NCI-H2171 treated with DMSO at 0.1 percent for 48 hours (cell line): ENCODE results near the gene SIDT1.

ENCODE experiments used
- DNase-seq: peaks from one replicate; lab custom pipeline; 2025; lab: John Stamatoyannopoulos, UW

The SIDT1 gene

DNA sequence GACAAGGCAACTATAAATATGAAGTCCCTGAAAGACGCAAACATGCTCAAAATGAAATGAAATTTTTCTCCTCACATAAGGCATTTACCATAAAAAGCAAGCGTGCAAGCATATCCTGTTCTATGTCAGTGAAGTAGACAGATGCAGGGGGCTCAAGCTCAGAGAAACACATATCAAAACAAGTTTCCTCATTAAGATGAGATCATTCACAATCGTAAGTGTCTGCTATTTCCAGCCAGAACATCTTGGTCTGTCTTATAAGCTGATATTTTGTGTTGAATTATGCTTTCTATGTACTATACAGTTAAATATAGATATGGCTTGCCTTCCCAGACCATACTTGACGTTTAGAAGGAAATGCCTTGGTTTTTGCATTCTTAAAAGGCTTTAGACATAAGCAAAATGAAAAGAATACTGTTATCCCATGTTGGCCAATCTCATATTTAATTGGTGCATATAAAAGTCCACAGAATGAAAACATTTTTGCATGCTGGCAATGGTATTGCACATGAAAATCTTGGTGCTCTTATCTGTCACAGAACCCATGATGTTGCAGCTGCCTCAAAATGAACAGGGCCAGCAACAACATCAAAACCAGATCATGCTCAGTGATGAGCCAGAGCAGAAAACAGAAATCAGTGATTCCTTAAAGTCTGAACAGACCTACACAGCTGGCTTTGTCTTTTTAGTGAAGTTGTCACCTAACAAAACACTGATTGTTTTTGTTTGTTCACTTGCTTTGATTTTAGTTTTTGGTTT, 65.4 kb downstream of the SIDT1 start:
- no peak for DNase-seq

DNA sequence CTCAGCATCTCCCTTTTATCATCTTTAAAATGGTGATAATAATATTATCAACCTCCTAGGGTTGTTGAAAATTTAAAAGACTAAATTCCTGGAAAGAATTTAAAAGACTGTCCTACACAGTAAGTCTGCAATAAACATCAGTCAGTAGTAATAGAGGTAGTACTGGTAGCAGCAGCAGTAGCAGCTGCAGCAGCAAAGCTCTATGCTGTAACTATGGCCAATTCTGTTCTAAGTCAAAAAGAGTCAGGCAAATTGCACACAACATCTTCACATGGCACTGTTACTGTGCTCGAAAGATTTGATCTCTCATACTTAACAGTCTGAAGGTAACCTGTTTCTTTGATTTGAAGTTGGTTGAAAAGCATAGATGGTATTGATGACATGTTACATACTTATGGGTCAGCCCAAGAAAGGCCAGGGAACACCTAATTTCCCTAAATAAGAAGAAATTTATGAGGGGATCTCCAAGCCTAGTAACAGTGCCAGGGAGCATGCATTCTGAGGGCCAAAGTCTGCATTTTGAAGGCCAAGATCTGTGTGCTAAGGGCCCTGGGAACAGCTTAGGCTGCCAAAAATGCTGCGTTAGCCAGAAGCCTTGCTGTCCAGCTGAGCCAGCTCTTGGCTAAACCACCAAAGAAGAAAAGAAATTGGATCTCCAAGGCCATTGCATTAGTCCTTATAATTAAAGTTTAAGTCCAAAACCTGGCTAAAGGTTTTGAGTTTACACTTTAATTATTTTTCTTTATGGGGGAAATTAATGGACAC, 68.2 kb downstream of the SIDT1 start:
- DNase-seq, result no peak

DNA sequence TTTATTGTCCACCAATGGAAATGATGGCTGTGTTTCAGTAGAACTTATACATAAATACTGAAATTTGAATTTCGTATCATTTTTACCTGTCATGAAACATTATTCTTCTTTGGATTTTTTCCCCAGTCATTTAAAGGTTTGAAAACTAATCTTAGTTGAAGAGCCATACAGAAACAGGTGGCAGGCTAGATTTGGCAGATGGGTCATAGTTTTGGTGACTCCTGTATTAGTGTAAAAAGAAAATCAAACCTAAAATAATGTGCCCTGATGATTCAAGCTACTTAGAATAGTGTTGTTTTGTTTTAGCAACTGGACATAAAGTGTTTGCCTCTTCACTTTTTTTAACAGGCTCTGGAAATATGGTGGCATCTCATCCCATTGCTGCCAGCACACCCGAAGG, 68.9 kb downstream of the SIDT1 start:
- no peak for DNase-seq

DNA sequence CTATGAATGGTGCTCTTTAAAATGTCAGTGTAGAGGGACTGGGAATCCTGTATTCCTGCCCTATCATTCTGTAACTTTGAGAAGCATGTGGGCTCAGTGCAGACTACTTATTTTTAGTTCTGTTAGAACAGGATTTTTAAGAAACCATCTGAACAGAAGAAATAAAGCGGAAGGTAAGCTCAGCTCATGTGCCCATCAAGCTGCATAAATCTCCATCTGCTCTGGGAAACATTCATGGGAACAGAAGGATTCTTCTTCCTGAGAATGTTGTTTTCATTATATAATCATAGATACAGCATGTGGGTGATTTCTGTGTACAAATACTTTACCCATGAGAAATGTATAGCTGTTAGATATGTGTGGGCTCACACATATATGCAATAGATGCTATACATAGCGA, 69.9 kb downstream of the SIDT1 start:
- DNase-seq, result no peak

DNA sequence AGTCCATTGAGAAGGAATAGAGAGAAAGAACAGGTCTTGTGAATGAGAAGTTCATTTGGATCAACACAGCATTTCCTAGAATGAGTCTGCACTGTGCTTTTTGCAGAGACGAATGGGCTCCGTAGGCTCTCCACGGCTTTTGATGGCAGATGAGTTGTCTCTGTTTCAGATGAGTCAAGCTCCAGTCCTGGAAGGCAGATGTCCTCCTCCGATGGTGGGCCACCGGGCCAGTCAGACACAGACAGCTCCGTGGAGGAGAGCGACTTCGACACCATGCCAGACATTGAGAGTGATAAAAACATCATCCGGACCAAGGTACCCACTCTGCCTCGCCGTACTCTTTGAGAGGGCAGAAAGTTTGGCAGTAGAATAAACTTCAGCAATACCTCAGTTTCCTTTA, 70.5 kb downstream of the SIDT1 start:
- no peak for DNase-seq

DNA sequence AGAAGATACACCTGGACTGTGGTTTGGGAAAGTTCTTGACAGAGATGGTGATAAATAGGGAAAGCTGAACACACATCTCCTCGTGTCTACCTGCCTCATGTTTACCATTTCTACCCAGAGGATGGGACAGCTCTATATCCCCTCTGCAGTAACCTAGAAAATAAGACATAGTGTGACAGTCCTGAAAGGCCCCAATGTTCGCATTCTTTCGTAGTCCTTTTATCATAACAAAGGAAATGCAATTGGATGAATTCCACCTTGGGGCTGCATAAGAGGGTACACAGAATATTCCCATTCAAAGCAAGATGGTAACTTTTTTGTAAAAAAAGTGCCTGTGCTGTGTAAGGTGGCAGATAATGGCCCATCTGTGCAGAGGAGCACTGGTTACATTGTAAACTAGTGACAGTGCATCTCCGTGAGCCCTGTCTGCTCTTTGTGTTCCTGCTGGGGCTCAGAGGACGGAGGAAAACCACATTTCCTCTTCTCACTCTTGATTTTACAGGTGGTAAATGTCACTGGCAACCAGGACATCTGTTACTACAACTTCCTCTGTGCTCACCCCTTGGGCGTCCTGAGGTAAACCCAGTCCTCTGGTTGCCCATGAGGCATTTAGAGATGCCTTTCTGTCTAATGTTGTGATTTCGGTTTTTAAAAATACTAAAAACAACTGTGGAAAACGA, 74.3 kb downstream of the SIDT1 start:
- no peak for DNase-seq

DNA sequence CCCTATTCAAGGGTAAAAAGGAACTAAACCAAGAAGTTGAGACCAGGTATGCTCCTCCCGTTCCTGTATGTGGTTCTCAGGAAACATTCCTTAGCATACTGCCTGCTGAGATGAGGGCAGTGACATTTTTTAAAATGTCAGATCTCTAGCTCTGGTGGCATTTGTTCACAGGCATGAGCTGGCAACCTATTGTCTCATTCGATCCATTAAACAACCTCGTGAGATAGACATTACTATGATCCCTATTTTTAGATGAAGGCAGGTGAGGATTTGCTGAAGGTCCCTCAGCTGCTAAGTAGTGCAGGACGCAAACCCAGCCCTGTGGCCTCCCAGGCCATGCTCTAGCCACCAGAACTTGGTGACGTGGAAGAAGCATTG, 74.9 kb downstream of the SIDT1 start:
- no peak for DNase-seq

DNA sequence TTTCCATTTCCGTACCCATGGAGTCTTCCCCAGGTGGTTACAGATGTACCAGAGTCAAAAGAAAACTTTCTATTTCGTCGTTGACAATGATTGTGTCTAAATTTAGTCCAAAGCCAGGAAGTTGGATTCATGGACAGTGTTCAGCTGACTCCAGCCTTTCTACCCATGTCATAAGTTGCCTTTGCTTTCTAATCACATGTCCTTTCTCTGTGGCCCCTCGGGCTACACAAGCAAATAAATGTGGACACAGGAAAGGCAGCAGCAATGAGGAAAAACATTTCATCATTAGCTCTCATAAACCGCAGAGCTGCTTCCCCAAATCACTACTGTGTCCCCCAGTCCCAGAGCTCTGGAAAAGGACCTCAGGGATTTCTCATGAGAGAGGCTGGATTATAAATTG, 82.0 kb downstream of the SIDT1 start:
- DNase-seq, result no peak

DNA sequence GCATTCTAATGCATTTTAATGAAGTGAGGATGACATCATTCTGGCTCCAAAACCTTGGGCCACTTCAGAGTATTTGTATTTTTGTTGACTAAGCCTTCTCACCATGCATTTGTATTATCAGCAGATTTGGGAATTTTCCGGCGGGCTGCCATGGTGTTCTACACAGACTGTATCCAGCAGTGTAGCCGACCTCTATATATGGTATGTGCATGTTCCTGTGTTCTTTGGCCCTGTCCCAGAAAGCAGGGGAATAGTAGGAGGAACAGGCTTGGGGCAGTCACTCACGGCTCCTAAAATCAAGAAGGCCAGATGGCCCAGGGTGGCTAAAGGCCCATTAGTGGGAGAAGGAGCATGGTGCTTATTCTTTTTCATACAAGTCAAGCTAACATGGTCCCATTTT, 83.6 kb downstream of the SIDT1 start:
- no peak for DNase-seq

DNA sequence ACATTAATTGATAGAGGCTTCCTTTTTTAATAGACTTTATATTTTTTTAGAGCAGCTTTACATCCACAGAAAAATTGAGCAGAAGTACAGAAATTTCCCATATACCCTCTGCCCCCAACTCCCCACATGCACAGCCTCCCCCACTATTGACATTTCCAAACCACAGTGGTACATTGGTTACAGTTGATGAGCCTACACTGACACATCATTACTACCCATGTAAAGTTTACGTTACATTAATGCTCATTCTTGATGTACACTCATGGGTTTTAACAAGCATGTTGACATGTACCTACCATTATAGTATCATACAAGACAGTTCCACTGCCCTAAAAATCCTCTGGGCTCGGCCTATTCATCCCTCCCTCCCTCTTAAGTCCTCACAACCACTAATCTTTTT, 85.4 kb downstream of the SIDT1 start:
- no peak for DNase-seq

DNA sequence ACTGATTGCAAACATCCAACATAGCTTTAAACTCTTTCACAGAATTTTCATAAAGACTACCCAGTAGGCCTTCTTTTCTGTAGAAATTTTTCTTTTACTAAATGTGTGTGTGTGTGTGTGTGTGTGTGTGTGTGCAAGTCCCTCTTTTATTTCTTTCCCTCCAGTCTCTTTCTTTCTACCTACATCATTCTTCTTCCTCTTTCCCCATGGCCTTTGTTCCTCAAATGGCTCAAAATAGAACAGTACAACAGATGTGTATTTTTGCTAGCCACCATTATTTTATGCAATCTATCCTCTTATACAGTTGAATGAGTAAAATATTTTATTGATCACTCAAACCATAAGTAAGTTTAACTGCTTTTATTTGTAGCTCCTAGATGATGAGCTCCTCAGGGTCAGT, 87.7 kb downstream of the SIDT1 start:
- DNase-seq, result no peak

DNA sequence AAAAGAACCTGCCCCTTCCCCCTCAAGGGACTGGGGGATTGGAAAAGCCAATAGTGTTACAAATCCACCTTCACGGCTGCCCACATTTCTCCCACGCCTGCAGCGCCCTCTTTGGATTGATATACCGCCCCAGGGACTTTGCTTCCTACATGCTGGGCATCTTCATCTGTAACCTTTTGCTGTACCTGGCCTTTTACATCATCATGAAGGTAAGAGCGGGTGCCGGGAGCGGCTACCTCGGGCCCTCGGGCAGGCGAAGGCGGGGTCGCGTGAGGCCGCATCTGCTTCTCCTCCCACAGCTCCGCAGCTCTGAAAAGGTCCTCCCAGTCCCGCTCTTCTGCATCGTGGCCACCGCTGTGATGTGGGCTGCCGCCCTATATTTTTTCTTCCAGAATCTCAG, 91.0 kb downstream of the SIDT1 start:
- DNase-seq, result no peak

DNA sequence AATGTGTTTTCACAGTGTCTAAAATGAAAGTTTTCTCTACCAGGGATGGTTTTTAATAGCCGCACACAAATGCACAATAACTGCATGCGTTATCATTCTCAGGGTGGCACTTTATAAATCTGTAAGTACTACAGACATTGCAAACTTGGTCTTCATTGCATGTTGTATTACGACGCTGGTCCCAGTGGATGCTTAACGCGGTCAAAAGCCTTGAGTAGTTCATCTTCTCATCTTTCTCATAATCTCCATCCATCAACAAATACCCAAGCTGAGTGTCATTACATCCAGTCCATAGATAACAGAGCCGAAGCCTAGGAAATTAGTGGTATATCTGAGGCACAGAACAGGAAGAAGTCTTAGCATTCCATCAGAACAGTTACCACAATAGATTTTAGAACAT, 91.5 kb downstream of the SIDT1 start:
- DNase-seq, result no peak

DNA sequence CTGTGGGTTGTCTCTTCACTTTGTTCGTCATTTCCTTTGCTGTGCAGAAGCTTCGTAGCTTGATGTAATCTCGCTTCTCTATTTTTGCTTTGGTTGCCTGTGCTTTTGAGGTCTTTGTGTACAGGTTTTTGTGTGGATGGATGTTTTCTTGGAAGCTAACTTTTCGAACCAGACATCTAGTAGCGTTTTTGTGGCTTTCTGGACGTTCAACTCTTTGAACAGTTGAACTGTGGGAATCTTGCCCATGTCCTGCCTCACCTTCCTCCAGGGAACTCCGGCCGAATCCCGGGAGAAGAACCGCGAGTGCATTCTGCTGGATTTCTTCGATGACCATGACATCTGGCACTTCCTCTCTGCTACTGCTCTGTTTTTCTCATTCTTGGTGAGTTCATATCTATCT, 93.5 kb downstream of the SIDT1 start:
- DNase-seq, result no peak

DNA sequence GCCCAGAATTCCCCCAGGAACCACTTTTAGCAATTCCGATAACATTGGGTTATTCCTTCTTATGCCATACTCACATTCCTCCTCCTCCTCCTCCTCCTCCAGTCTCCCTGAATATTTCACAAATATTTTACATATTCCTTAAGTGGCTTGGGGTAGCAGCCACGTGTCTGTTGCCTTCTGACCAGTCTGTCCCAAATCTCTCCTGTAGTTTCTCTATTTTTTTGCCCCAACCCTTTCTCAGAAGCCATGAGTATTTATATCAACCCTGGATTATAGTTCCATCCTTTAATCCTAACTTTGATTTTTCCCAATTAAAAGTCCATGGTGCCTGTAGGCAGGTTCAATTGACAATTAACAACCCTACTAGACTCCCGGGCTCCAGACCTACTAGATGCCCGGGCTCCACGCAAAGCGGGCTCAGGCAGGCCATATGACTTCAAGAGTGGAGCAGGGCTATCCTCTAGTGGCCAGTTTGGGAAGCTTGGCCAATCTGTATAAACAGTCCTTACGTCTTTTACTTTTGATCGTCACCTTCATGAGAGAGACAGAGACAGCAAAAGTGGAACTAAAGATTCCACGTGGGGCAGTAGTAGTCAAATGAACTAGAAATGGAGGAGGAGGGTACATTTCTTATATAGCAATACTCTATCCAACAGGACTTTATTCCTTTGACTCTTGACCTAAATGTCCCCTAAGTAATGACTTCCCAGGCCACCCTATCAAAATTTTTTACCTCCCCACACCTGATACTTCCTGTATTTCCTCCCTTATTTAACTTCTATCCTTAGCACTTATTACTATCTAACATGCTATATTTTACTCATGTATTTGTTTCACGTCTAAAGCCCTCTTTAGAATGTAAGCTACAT, 94.4 kb downstream of the SIDT1 start:
- peak; percentile 18 for DNase-seq

DNA sequence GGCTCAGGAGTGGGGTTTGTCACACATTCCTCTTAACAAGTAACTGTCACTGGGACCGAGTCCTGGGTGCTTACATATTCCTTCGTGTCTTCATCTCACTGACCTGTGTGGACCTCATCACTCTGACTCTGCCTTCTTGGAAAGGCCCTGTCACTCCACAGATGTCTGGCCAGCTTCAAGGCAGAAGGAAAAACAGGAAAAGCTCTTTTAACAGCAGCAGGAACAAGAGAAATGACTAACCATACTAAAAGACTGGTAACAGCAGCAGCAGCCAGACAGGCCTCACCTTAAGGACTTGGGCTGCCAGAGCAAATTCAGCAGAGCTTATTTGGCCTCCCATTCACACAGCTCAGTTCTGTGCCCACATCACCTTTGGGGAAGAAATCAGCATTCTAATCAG, 96.0 kb downstream of the SIDT1 start:
- DNase-seq, result no peak

DNA sequence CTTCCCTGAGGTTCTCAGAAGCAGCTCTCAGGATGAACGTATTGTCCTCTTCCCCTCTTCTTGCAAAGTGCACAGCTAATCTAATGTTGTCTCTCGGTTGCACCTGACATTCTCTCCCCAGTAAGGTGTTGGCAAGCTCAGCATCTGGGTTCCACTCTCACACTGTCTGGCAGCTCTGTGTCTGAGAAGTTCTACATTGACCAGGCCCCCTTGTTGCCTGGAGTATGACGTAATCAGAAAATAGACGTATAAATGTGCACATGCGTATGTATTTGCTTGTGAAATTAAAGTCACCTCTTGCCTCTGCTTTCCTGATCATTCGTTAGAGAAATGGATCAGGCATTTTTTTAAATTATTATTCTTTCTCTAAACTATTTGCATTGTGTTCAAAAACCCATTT, 96.4 kb downstream of the SIDT1 start:
- DNase-seq, result no peak

DNA sequence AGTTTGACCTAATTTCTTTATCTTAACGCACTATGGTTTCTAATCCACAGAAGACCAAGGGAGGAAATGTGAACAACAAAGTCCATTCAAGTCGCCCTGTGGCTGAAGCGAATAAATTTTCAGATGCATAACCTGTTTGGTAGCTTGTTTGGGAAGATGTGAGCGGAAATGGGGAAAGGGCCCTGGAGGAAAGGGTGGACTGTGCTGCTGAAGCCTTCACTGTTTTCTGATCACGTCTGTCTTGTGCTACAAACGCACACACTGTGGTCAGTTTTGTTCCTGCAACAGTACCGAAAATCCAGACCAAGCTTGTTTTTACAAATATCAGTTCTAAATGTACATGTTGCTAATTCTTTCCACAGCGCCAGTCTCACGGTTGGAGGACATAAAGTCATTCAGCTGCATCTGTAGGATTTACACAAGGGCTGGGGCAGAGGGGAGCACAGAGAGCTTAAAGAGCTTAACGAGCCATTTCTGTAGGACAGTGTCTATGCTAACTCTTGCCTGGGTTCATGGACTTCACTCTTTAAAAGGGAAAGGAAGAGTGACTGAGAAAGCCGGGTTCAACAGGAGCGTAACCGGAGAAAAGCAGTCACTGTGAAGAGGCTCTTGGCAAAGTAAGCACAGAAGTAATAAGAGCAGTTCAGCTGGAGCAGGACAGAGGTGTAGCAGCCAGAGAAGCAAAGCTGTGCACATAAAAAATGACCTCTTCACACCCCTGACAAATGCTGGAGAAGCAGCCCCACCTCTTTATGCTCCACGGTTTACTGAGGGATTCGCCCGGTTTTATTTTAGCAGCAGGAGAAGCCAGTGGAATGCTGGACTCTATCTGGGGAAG, 97.4 kb downstream of the SIDT1 start:
- no peak for DNase-seq

DNA sequence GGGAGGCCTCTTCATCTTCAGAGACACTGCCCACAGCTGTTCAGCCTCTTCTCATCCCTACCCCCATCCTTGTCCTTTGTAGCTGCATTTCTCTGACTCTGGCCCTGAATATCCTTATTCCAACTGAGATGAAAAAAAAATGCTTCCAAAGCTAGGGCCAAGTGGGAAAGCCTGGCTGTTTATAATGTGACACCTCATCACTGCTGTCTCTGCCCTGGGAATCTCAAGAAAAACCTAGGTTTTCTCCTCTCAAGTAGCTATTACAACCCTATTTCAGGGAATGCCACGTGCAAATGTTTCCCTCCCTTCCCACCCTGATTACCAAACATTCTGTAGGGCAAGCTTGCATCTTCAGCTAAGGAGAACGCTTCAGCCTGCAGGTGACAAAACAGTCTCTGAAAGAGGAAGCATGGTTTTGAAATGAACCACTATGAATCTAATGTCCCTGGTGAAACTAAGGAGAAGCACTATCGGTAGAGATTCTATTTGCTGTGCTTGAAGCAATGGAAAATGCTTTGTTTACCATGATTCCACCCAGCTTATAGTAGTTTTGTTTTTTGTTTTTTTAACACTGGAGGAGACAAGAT, 98.7 kb downstream of the SIDT1 start:
- no peak for DNase-seq

DNA sequence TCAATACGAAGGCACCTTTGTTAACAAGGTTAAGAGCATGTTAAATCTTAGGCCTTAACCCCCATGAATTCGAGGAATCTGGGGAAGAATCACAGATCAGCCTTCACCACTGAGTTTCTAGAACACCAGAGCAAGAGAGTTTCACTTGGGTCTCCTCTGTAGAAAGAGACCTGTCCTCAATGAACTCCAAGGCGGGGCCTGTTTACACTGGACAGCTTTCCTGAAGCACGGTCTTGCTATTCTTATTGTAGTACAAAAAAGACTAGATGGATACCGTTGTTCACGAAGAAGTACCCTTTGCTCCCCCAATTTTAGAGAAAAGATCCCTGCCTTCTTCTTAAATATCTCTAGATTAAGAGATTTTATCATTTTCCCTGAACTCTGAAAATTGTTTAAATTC, 99.2 kb downstream of the SIDT1 start:
- no peak for DNase-seq
